Calu3 (cell line): Measurements from ENCODE around the gene AKAP9. TPM values are rescaled to one million over a fixed set of nuclear protein-coding genes. Genes with fewer than 3 reads are reported as not detected.
"Not testable (repeated sequence)": the region's sequence is repeated elsewhere in the genome, so short reads cannot be mapped to it uniquely, and the experiment has no call there.

Source experiments
- BruUV-seq: library from RNA; stranded (reverse); fragments of 400-500 nt; replicated peaks from 2 replicates; lab custom pipeline; 2021; lab: Mats Ljungman, UMichigan
- CTCF ChIA-PET: fragments of 300-600 bp; sonication (Branson Sonifier 250); formaldehyde crosslinking; loops from one replicate; lab custom pipeline; 2022; ENCODE audit warnings: antibody characterized with exemption; lab: Charles Lee
- DNase-seq: peaks from one replicate; pipeline ENCODE4 v3.0.0; 2022
- H3K27ac Mint-ChIP-seq: one replicate; pipeline ENCODE4 v1.8.0; 2022; ENCODE audit warnings: mixed read lengths; ENCODE audit not compliant: unreplicated experiment
- H3K27me3 Mint-ChIP-seq: one replicate; pipeline ENCODE4 v1.8.0; 2022; ENCODE audit warnings: mixed read lengths; ENCODE audit not compliant: unreplicated experiment
- H3K36me3 Mint-ChIP-seq: one replicate; pipeline ENCODE4 v1.8.0; 2022; ENCODE audit warnings: mild to moderate bottlenecking, moderate library complexity, mixed read lengths; ENCODE audit not compliant: insufficient read depth, unreplicated experiment
- H3K4me1 Mint-ChIP-seq: one replicate; pipeline ENCODE4 v1.8.0; 2022; ENCODE audit warnings: mild to moderate bottlenecking, low read depth, mixed read lengths; ENCODE audit not compliant: unreplicated experiment
- H3K4me3 Mint-ChIP-seq: one replicate; pipeline ENCODE4 v1.8.0; 2022; ENCODE audit warnings: mild to moderate bottlenecking, low read depth, moderate library complexity, mixed read lengths; ENCODE audit not compliant: unreplicated experiment
- H3K9me3 Mint-ChIP-seq: one replicate; pipeline ENCODE4 v1.8.0; 2022; ENCODE audit warnings: low read depth, mixed read lengths; ENCODE audit not compliant: unreplicated experiment
- CTCF ChIP-seq: fragments of 200-600 bp; IDR thresholded peaks from one replicate; pipeline ENCODE4 v1.8.0; 2022; ENCODE audit warnings: antibody characterized with exemption; ENCODE audit not compliant: unreplicated experiment
- intact Hi-C: fragments of 100-400 bp; cut with micrococcal nuclease; formaldehyde crosslinking; loops from one replicate; pipeline ENCODE4 v1.10.0; 2022; ENCODE audit not compliant: unreplicated experiment
- total RNA-seq: library from RNA; stranded (reverse); gene quantifications from 2 replicates; pipeline ENCODE4 v1.2.3, GENCODE V29; 2022

AKAP9 gene
- total RNA-seq, 1 experiment from 2014 or later = 33.4 TPM

- no peak overlapping the region for H3K4me3 Mint-ChIP-seq
- intact Hi-C loops = no loop called here
- no peak for DNase-seq
- no peaks in the 10 kb centered on the region for H3K4me1 Mint-ChIP-seq
- no TSS peak for BruUV-seq
- no peak for TF ChIP-seq CTCF
- peaks cover 3% of the 10 kb centered on the region for H3K9me3 Mint-ChIP-seq
- no peaks in the 10 kb centered on the region for H3K27me3 Mint-ChIP-seq
- CTCF ChIA-PET = no interaction called here
- no peaks in the 10 kb centered on the region for H3K36me3 Mint-ChIP-seq
- no peak overlapping the region for H3K27ac Mint-ChIP-seq
Measured at GRCh38 chr7:91961816-91962215, 21.2 kb downstream of the AKAP9 start.

GRCh38 chr7:91962419-91962818, 21.8 kb downstream of the AKAP9 start:
- BruUV-seq = no TSS peak
- Mint-ChIP-seq H3K9me3 (peaks cover 3% of the 10 kb centered on the region), H3K4me1 (no peaks in the 10 kb centered on the region), H3K27me3 (no peaks in the 10 kb centered on the region), H3K36me3 (no peaks in the 10 kb centered on the region), H3K27ac (no peak overlapping the region), H3K4me3 (no peak overlapping the region)
- intact Hi-C loops = no loop called here
- CTCF ChIA-PET = no interaction called here
- TF ChIP-seq CTCF = no peak
- DNase-seq = no peak

GRCh38 chr7:91967513-91967912, 26.9 kb downstream of the AKAP9 start:
- BruUV-seq, H3K27me3 Mint-ChIP-seq: not testable (repeated sequence)

GRCh38 chr7:91973639-91974038, 33.0 kb downstream of the AKAP9 start:
- BruUV-seq = no TSS peak
- no peaks in the 10 kb centered on the region for H3K27me3 Mint-ChIP-seq
- no peaks in the 10 kb centered on the region for H3K4me1 Mint-ChIP-seq
- intact Hi-C loops = no loop called here
- H3K36me3 Mint-ChIP-seq = no peaks in the 10 kb centered on the region
- H3K9me3 Mint-ChIP-seq = no peaks in the 10 kb centered on the region
- DNase-seq = no peak
- no peak overlapping the region for H3K27ac Mint-ChIP-seq
- H3K4me3 Mint-ChIP-seq = no peak overlapping the region
- TF ChIP-seq CTCF = no peak
- CTCF ChIA-PET = no interaction called here

More at GRCh38 chr7:91967513-91967912, 26.9 kb downstream of the AKAP9 start:
- DNase-seq, H3K36me3 Mint-ChIP-seq, H3K27ac Mint-ChIP-seq, intact Hi-C loops, H3K4me1 Mint-ChIP-seq, H3K4me3 Mint-ChIP-seq, H3K9me3 Mint-ChIP-seq, CTCF ChIA-PET: not testable (repeated sequence)

GRCh38 chr7:91974066-91974465, 33.4 kb downstream of the AKAP9 start:
- Mint-ChIP-seq H3K4me1 (no peaks in the 10 kb centered on the region), H3K27ac (no peak overlapping the region), H3K4me3 (no peak overlapping the region), H3K36me3 (no peaks in the 10 kb centered on the region), H3K9me3 (no peaks in the 10 kb centered on the region), H3K27me3 (no peaks in the 10 kb centered on the region)
- DNase-seq = no peak
- CTCF ChIA-PET = interaction anchor here (0.6 kb wide), 1 partner anchor 56 kb away, joined by 4 read pairs; no protein-coding TSS in a partner anchor
- TF ChIP-seq CTCF = no peak
- no TSS peak for BruUV-seq
- intact Hi-C loops = no loop called here
